OCI-LY3 (cell line): ENCODE results near the gene AKAP6.

Experiments
- H2AFZ ChIP-seq: fragments of 200-600, 300-600 bp; shearing (Covaris generic); 2 replicates; pipeline ENCODE4 v1.6.0; 2014; ENCODE audit warnings: antibody characterized with exemption, low read depth, low read length
- H3K27ac ChIP-seq: fragments of 200-600, 300-600 bp; sonication (generic); 2 replicates; pipeline ENCODE4 v1.5.1; 2014; ENCODE audit warnings: mild to moderate bottlenecking, low read length, moderate library complexity, mixed read lengths
- H3K27me3 ChIP-seq: fragments of 200-600, 300-600 bp; sonication (generic); 2 replicates; pipeline ENCODE4 v1.6.1; 2014; ENCODE audit warnings: low read depth, low read length, mixed read lengths
- H3K36me3 ChIP-seq: fragments of 200-600, 300-600 bp; sonication (generic); replicated peaks from 2 replicates; pipeline ENCODE3; 2014; ENCODE audit warnings: low read depth, low read length, mixed read lengths
- H3K4me1 ChIP-seq: fragments of 300-600, 200-600 bp; sonication (generic); 2 replicates; pipeline ENCODE4 v1.6.1; 2014; ENCODE audit warnings: low read length, mixed read lengths
- H3K4me2 ChIP-seq: fragments of 200-600, 300-600 bp; sonication (generic); 2 replicates; pipeline ENCODE4 v1.6.1; 2014; ENCODE audit warnings: low read length, mixed read lengths
- H3K4me3 ChIP-seq: fragments of 300-600, 200-600 bp; sonication (generic); 2 replicates; pipeline ENCODE4 v1.5.1; 2014; ENCODE audit warnings: antibody characterized with exemption, mild to moderate bottlenecking, low read length, moderate library complexity
- H3K79me2 ChIP-seq: fragments of 300-600, 200-600 bp; shearing (Covaris generic); 2 replicates; pipeline ENCODE4 v1.6.1; 2014; ENCODE audit warnings: mild to moderate bottlenecking, low read length, mixed read lengths
- H3K9ac ChIP-seq: fragments of 300-600, 200-600 bp; shearing (Covaris generic); 2 replicates; pipeline ENCODE4 v1.6.0; 2014; ENCODE audit warnings: mild to moderate bottlenecking, low read length, moderate library complexity
- H3K9me3 ChIP-seq: fragments of 200-600, 300-600 bp; shearing (Covaris generic); 2 replicates; pipeline ENCODE4 v1.6.1; 2014; ENCODE audit warnings: low read length, mixed read lengths; ENCODE audit not compliant: insufficient read depth
- H4K20me1 ChIP-seq: fragments of 200-600, 300-600 bp; sonication (generic); 2 replicates; pipeline ENCODE4 v1.6.1; 2016; ENCODE audit warnings: low read length, mixed read lengths; ENCODE audit not compliant: insufficient read depth
- EZH2phosphoT487 ChIP-seq: fragments of 200-600 bp; shearing (Covaris generic); IDR thresholded peaks from 2 replicates; pipeline ENCODE4 v1.6.1; 2018; ENCODE audit warnings: antibody characterized with exemption, mixed run types, low read depth
- TF ChIP-seq, protein P1 (sequence below): fragments of 200-600, 300-600 bp; sonication (generic); IDR thresholded peaks from 2 replicates; pipeline ENCODE4 v1.5.1; 2014; ENCODE audit warnings: antibody characterized with exemption, low read length, low read depth

AKAP6 gene

DNA sequence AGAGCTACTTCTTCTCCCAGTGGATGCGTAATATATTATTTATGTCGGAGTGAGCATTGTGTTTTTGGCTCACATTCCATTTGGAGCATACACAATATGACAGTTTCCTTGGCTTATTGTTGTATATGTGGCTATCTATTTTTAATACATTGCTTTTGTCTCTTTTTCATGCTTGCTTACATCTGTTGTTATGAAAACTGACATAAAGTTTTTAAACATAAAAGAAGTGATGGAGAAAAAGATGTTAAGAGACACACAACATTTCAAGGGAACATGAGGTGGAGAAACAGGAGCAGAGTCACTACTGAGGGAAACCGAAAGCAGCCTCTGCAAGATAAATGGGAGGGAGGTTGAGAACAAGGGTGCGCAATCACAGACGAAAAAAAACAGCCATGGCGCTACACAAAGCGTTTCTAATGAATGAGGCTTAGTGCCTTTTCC is 381.2 kb downstream of the AKAP6 start:
- no peaks in the 10 kb centered on the region for H4K20me1 ChIP-seq
- no peaks in the 10 kb centered on the region for H3K79me2 ChIP-seq
- H3K4me2 ChIP-seq: peak overlapping the region; percentile 18; the same call in 1 of the 2 replicates
- peaks cover 11% of the 10 kb centered on the region for H3K4me1 ChIP-seq
- H2AFZ ChIP-seq: no peak overlapping the region
- no peak overlapping the region for H3K27ac ChIP-seq
- H3K4me3 ChIP-seq: no peak overlapping the region
- TF ChIP-seq, protein P1, sequence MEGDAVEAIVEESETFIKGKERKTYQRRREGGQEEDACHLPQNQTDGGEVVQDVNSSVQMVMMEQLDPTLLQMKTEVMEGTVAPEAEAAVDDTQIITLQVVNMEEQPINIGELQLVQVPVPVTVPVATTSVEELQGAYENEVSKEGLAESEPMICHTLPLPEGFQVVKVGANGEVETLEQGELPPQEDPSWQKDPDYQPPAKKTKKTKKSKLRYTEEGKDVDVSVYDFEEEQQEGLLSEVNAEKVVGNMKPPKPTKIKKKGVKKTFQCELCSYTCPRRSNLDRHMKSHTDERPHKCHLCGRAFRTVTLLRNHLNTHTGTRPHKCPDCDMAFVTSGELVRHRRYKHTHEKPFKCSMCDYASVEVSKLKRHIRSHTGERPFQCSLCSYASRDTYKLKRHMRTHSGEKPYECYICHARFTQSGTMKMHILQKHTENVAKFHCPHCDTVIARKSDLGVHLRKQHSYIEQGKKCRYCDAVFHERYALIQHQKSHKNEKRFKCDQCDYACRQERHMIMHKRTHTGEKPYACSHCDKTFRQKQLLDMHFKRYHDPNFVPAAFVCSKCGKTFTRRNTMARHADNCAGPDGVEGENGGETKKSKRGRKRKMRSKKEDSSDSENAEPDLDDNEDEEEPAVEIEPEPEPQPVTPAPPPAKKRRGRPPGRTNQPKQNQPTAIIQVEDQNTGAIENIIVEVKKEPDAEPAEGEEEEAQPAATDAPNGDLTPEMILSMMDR: no peak
- TF ChIP-seq EZH2phosphoT487: no peak
- no peaks in the 10 kb centered on the region for H3K9me3 ChIP-seq
- H3K36me3 ChIP-seq: no peaks in the 10 kb centered on the region
- H3K9ac ChIP-seq: no peak overlapping the region
- H3K27me3 ChIP-seq: 0 out of 2 replicates have a peak, but pooled peaks cover 8% of the 10 kb centered on the region

DNA sequence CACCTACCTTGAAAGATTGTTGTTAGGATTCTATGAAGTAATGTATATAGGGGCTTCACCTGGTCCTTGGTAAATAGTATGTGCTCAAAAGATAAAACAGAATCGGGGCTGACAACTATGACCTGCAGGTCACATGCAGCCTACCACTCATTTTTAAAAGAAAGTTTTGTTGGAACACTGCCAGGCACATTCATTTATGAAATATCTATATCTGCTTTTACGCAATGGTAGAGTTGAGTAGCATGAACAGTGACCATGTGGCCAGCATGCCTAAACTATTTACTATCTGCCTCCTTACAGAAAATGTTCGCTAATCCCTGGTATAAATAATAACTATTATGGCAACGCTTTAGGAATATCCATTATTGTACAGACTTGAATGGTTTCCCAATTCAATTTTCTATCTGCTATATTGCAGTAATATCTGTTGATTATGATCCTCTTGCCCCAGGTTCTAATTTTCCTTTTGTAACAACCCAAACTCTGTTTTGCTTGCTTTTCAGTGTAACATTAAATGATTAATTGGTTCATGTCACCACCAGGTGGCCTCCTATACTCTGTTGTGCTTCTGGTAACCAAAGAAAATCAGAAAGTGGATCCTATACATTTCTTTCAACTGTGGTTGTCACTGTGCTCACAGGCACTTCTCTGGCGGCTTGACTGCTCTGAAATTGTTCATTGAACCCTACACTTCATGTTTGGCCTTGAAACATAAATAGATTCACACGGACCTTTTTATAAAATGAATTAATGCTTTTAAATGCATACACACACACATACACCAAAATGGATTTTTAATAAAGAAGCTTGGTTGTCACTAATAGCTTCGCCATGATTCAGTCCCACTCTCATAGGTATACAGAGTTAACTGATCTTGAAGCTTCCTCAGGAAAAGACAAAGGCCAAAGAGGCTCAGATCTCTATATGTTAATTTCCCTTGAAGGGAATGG is 381.9 kb downstream of the AKAP6 start:
- Histone ChIP-seq H3K4me2 (peak overlapping the region; percentile 25), H3K27ac (no peak overlapping the region), H2AFZ (no peak overlapping the region; the same call in 1 of the 2 replicates), H3K4me1 (peaks cover 11% of the 10 kb centered on the region), H3K79me2 (no peaks in the 10 kb centered on the region), H3K36me3 (no peaks in the 10 kb centered on the region), H3K4me3 (no peak overlapping the region), H3K9me3 (no peaks in the 10 kb centered on the region), H4K20me1 (no peaks in the 10 kb centered on the region), H3K27me3 (0 out of 2 replicates have a peak, but pooled peaks cover 8% of the 10 kb centered on the region), H3K9ac (no peak overlapping the region)
- TF ChIP-seq, protein P1: peak; percentile 79
- no peak for TF ChIP-seq EZH2phosphoT487

DNA sequence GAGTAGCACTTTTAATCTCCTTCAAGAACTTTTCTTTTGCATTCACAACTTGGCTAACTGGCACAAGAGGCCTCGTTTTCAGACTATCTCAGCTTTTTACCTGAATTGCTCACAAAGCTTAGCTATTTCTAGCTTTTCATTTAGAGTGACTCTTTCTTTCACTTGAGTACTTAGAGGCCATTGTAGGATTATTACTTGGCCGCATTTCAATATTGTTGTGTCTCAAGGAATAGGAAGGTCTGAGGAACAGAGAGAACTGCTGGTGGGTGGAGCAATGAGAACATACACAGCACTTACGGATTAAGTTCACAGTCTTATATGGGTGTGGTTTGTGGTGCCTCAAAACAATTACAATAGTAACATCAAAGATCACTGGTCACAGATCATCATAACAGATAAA is 384.8 kb downstream of the AKAP6 start:
- Histone ChIP-seq H3K4me1 (peaks cover 11% of the 10 kb centered on the region), H3K9ac (no peak overlapping the region), H3K36me3 (no peaks in the 10 kb centered on the region), H3K4me3 (no peak overlapping the region), H3K27ac (no peak overlapping the region), H3K79me2 (no peaks in the 10 kb centered on the region), H3K27me3 (0 out of 2 replicates have a peak, but pooled peaks cover 5% of the 10 kb centered on the region), H4K20me1 (no peaks in the 10 kb centered on the region), H3K4me2 (no peak overlapping the region), H2AFZ (no peak overlapping the region), H3K9me3 (no peaks in the 10 kb centered on the region)
- TF ChIP-seq EZH2phosphoT487: no peak
- TF ChIP-seq, protein P1: no peak

DNA sequence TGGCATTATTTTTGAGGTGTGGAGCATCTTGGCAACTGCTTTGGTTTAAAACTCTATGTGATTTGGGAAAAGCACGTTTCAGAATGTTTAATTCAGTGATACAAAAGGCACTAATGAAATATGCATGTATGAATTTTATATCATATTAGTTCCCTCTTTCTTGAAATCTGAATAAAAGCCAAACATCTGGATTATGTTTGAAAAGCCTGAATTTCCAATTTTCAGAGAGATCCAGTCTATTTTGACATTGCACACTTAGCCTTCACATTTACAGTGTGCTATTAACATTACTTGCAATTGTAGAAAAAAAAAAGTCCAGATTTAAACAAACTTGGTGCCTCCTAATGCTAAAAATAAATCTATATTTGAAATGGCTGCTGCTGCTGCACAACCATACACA is 390.5 kb downstream of the AKAP6 start:
- Histone ChIP-seq H2AFZ (no peak overlapping the region), H3K4me3 (no peak overlapping the region), H4K20me1 (no peaks in the 10 kb centered on the region), H3K27ac (no peak overlapping the region), H3K27me3 (no peaks in the 10 kb centered on the region), H3K4me1 (no peaks in the 10 kb centered on the region), H3K9ac (no peak overlapping the region), H3K79me2 (no peaks in the 10 kb centered on the region), H3K36me3 (no peaks in the 10 kb centered on the region), H3K9me3 (no peaks in the 10 kb centered on the region), H3K4me2 (no peak overlapping the region)
- no peak for TF ChIP-seq EZH2phosphoT487
- TF ChIP-seq, protein P1: no peak
